Articular chondrocyte of knee joint (primary cell): ENCODE measurements around the gene STAC3. TPM values are rescaled to one million over a fixed set of nuclear protein-coding genes. Genes with fewer than 3 reads are reported as not detected.

ENCODE experiments used
- small RNA-seq: library from RNA; depleted of rRNA; stranded (forward); fragments of <200 nt; gene quantifications from one replicate; pipeline ENCODE3, GENCODE V24; 2012
- total RNA-seq: library from RNA; depleted of rRNA; stranded (reverse); fragments of >200 nt; gene quantifications from 2 replicates; pipeline ENCODE4 v1.2.3, GENCODE V29; 2012

Gene STAC3
- 0.54 and 0.65 TPM in 2 replicates for total RNA-seq

GRCh38 chr12:57250956-57251355 lies at the start of gene STAC3:
Gene STAC3 (minus strand): TSS chr12:57251187. CDS start chr12:57249636, 1,551 bp downstream.

GRCh38 chr12:57229634-57230380 lies 21.2 kb downstream of the STAC3 start, which contains the start of gene SHMT2:
Gene SHMT2 (plus strand): TSS chr12:57229711. CDS start chr12:57229779, 68 bp downstream.

GRCh38 chr12:57216014-57216911 lies 34.7 kb downstream of the STAC3 start, which contains the start of gene NXPH4:
Gene NXPH4 (plus strand): TSS chr12:57216794. CDS start chr12:57216970, 176 bp downstream.

Small RNAs within 50 kb of the gene (small RNA-seq; reads per million reads assigned to genes)
- gene MIR1228: 1.6 reads per million, percentile 65 among the genes with 10 or more reads in this experiment

Other genes starting within 250 kb of the STAC3 start
- gene ZBTB39, start 244.6 kb downstream of the STAC3 start, total RNA-seq: 5.1 and 5.2 TPM in 2 replicates
- not detected in 2 replicates for gene TAC3, start 234.7 kb downstream of the STAC3 start, total RNA-seq
- 0.32 TPM in 1 of 2 replicates, not detected in the other for gene MYO1A, start 201.1 kb downstream of the STAC3 start, total RNA-seq
- 8.5 and 15.5 TPM in 2 replicates for gene NEMP1, start 172.4 kb downstream of the STAC3 start, total RNA-seq
- 37.0 and 46.5 TPM in 2 replicates for gene NAB2, start 162.1 kb downstream of the STAC3 start, total RNA-seq
- 133 and 158 TPM in 2 replicates for gene STAT6, start 139.8 kb downstream of the STAC3 start, total RNA-seq
- 495 and 578 TPM in 2 replicates for gene LRP1, start 122.7 kb downstream of the STAC3 start, total RNA-seq
- not detected in 2 replicates for gene LRP1-AS, start 103.6 kb downstream of the STAC3 start, total RNA-seq
- gene NXPH4, start 34.4 kb downstream of the STAC3 start, total RNA-seq: 4.3 and 5.2 TPM in 2 replicates
- gene SHMT2, start 21.5 kb downstream of the STAC3 start, total RNA-seq: 251 and 302 TPM in 2 replicates
- 25.5 and 27.0 TPM in 2 replicates for gene R3HDM2, start 179.9 kb upstream of the STAC3 start, total RNA-seq
- under 0.01 TPM in 1 of 2 replicates, not detected in the other for gene INHBC, start 183.6 kb upstream of the STAC3 start, total RNA-seq
- 0.22 TPM in 1 of 2 replicates, not detected in the other for gene INHBE, start 204.1 kb upstream of the STAC3 start, total RNA-seq
- gene GLI1, start 208.6 kb upstream of the STAC3 start, total RNA-seq: 0.11 and 0.26 TPM in 2 replicates
- gene ARHGAP9, start 228.7 kb upstream of the STAC3 start, total RNA-seq: 0.22 TPM in 1 of 2 replicates, not detected in the other
- gene MARS1, start 236.9 kb upstream of the STAC3 start, total RNA-seq: 108 and 113 TPM in 2 replicates